ENCODE measurements around the gene ADAMTS10. TPM values are rescaled to one million over a fixed set of nuclear protein-coding genes. Genes with fewer than 3 reads are reported as not detected.

The ADAMTS10 gene
- total and polyA plus RNA-seq, 2 of the 13 experiments (the other 11 are each of a cell fraction or from before 2014, with no cell fraction given) = 0.49 to 1.7 TPM

- Histone ChIP-seq H3K4me2 (ENCODE audit: low read depth, low read length) (no peak overlapping the region), H3K9me3 (ENCODE audit: low read length) (peaks cover 5% of the 10 kb centered on the region), H4K20me1 (ENCODE audit: insufficient read depth, low read length) (no peaks in the 10 kb centered on the region), H3K4me3 (replicated peaks in 1 of 3; ENCODE audit: insufficient read depth in 1 of 3, low read depth in 2 of 3, low read length in 3 of 3) (no peak overlapping the region), H2AFZ (ENCODE audit: low read length) (no peak overlapping the region), H3K9ac (ENCODE audit: insufficient read depth, low read depth, low read length) (no peak overlapping the region), H3K36me3 (replicated peaks in 1 of 2; ENCODE audit: control insufficient read depth in 1 of 2, insufficient read depth in 2 of 2, low read length in 2 of 2) (no peaks in the 10 kb centered on the region), H3K79me2 (ENCODE audit: insufficient read depth, low read length) (no peaks in the 10 kb centered on the region), H3K27ac (ENCODE audit: extremely low read length, insufficient read depth, low read length) (no peak overlapping the region), H3K4me1 (ENCODE audit: insufficient read depth, low read length) (peaks cover 58% of the 10 kb centered on the region), H3K27me3 (ENCODE audit: control insufficient read depth in 1 of 2, insufficient read depth in 2 of 2, low read length in 2 of 2) (no peaks in the 10 kb centered on the region)
- no peak for ATAC-seq
- intact Hi-C loops (cut with micrococcal nuclease; ENCODE audit: unreplicated experiment) = loop anchor here (1.0 kb wide), 1 partner anchor 27 kb away; no protein-coding TSS in a partner anchor
- WGBS (ENCODE audit: low lambda C conversion rate) = 50% methylated on average over 4 of the region's 4 CpGs
- BruUV-seq (replicated peaks) = no TSS peak
- ChIA-PET POLR2A (interaction anchor here (0.6 to 2.9 kb wide), 5 partner anchors 9 to 30 kb away, joined by 3 to 38 read pairs (median 3); partner anchors contain the start of gene NFILZ), CTCF (ENCODE audit: low intra/inter-chr PET ratio, low total read pairs) (interaction anchor here (0.6 to 4.0 kb wide), 5 partner anchors 27 to 574 kb away, joined by 3 to 45 read pairs (median 4); partner anchors contain the start of gene ACTL9)
- peak; percentile 71 for DNase-seq (ENCODE audit: low spot score)
- in situ Hi-C loops (cut with HindIII; ENCODE audit: extremely low pct_ligation_motif_present, low pct_unique_long_range_greater_than_20kb) = no loop called here
- FAIRE-seq = peak; percentile 78
- no peak for TF ChIP-seq ZSCAN31 (CRISPR knock-in tag; IDR thresholded peaks at IDR 0.05; ENCODE audit: low read depth)
- TF ChIP-seq ZNF414 (CRISPR knock-in tag; IDR thresholded peaks at IDR 0.05) = no peak
- no peak for TF ChIP-seq ZNF781 (CRISPR knock-in tag; IDR thresholded peaks at IDR 0.05; ENCODE audit: borderline replicate concordance, not compliant biosample characterization)
- TF ChIP-seq TFE3 (CRISPR knock-in tag; IDR thresholded peaks at IDR 0.05) = 0 out of 2 replicates have a peak, but pooled peaks have one; percentile 13
- TF ChIP-seq DBP (CRISPR knock-in tag; IDR thresholded peaks at IDR 0.05; ENCODE audit: not compliant biosample characterization) = no peak
- peak; percentile 73 for TF ChIP-seq STAG1 (CRISPR knock-in tag; IDR thresholded peaks at IDR 0.05)
- TF ChIP-seq SP140L (CRISPR knock-in tag; IDR thresholded peaks at IDR 0.05; ENCODE audit: borderline replicate concordance) = no peak
- no peak for TF ChIP-seq ZNF431 (CRISPR knock-in tag; IDR thresholded peaks at IDR 0.05; ENCODE audit: borderline replicate concordance, low read depth)
- TF ChIP-seq ZNF121 (CRISPR knock-in tag; IDR thresholded peaks at IDR 0.05) = peak; percentile 94
- TF ChIP-seq CTCF (CRISPR knock-in tag; IDR thresholded peaks at IDR 0.05) = peak; percentile 63
- no peak for TF ChIP-seq PCBP1 (IDR thresholded peaks at IDR 0.05; ENCODE audit: borderline replicate concordance, low read depth, low read length)
- no peak for TF ChIP-seq ZNF607 (CRISPR knock-in tag; IDR thresholded peaks at IDR 0.05; ENCODE audit: borderline replicate concordance)
- peak; percentile 93 for TF ChIP-seq RBAK (CRISPR knock-in tag; IDR thresholded peaks at IDR 0.05)
- TF ChIP-seq ERF (CRISPR knock-in tag; IDR thresholded peaks at IDR 0.05) = no peak
- peak; percentile 100 for TF ChIP-seq ZNF331 (CRISPR knock-in tag; IDR thresholded peaks at IDR 0.05)
- peak; percentile 59 for TF ChIP-seq SMC3 (IDR thresholded peaks at IDR 0.05; ENCODE audit: low read length)
- 0 out of 2 replicates have a peak, but pooled peaks have one; percentile 36 for TF ChIP-seq KLF13 (CRISPR knock-in tag; IDR thresholded peaks at IDR 0.05)
Measured at GRCh38 chr19:8641908-8642547, 31.5 kb upstream of the ADAMTS10 start.

Data from HepG2 (cell line).